ENCODE data around the gene IGFLR1.

IGFLR1 gene

GRCh38 chr19:35789978-35790944, 48.0 kb upstream of the IGFLR1 start:
- H4K20me1 ChIP-seq (ENCODE audit: insufficient read depth, low read length) = no peaks in the 10 kb centered on the region
- no peaks in the 10 kb centered on the region for H3F3A ChIP-seq (ENCODE audit: insufficient read depth, low read length)
- TF ChIP-seq EZH2phosphoT487 (IDR thresholded peaks at IDR 0.05; ENCODE audit: low read length) (no peak), CTCF (IDR thresholded peaks at IDR 0.05; ENCODE audit: low read length) (no peak), EZH2 (optimal IDR thresholded peaks at IDR 0.05; ENCODE audit: low read depth, low read length) (no peak)
- peaks cover 23% of the 10 kb centered on the region for H3K27me3 ChIP-seq (replicated peaks; ENCODE audit: insufficient read depth, low read length)
- no peak for DNase-seq
- H3K79me2 ChIP-seq (ENCODE audit: low read length) = no peaks in the 10 kb centered on the region
- H2AFZ ChIP-seq (ENCODE audit: low read length) = no peak overlapping the region
- no peak overlapping the region for H3K27ac ChIP-seq (ENCODE audit: low read length)
- no peaks in the 10 kb centered on the region for H3K36me3 ChIP-seq (replicated peaks; ENCODE audit: insufficient read depth, low read length)
- no peak overlapping the region for H3K4me3 ChIP-seq (ENCODE audit: low read length)
- H3K9ac ChIP-seq (ENCODE audit: low read length) = no peak overlapping the region
- H3K4me2 ChIP-seq (ENCODE audit: low read depth, low read length) = no peak overlapping the region
- H3K9me3 ChIP-seq (replicated peaks; ENCODE audit: insufficient read depth, low read length) = no peaks in the 10 kb centered on the region
- no peaks in the 10 kb centered on the region for H3K9me2 ChIP-seq (replicated peaks; ENCODE audit: insufficient read depth, low read length)
- H3K4me1 ChIP-seq (ENCODE audit: low read length) = no peaks in the 10 kb centered on the region

DNA sequence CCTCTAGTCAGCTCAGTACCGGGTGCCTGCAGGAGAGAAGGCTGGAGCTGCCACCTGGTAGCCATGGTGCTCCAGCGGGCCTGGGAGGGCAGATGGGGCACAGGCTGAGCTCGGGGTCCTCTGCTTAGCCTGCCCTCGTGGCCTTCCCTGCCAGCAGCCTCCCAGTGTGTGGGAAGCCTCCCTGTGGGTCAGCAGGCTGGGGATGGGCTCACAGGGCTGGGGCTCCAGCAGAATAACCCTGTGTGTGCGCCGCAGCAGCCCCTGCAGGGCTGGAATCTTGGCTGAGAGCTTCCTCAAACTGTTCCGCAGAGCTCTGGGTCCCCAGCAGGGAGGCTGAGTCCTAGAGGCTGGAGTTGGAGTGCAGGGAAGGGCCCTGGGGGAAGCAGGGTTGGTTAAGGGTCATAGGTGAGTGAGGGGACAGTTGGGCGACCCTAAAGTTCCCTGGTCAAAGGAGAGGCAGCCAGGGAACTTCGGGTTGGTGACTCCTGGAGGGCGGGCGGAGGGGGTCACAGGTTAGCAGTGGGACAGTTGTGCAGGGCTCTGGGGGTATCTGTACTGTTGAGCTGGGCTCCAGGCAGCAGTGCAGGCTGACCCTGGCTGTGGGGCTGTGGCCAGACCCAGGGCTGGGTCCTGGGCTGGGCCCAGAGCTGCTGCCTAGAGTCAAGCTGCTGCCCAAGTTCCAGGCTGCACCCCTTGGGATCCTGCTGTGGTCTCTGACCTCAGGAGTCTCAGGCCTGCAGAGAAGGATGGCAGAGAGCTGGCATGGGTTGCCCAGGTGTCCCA, 47.1 kb upstream of the IGFLR1 start:
- H3K27ac ChIP-seq (ENCODE audit: low read length) = no peak overlapping the region
- no peak for DNase-seq
- no peaks in the 10 kb centered on the region for H3K79me2 ChIP-seq (ENCODE audit: low read length)
- H3K9me3 ChIP-seq (replicated peaks; ENCODE audit: insufficient read depth, low read length) = no peaks in the 10 kb centered on the region
- no peak overlapping the region for H3K4me2 ChIP-seq (ENCODE audit: low read depth, low read length)
- H3K4me1 ChIP-seq (ENCODE audit: low read length) = no peaks in the 10 kb centered on the region
- no peaks in the 10 kb centered on the region for H4K20me1 ChIP-seq (ENCODE audit: insufficient read depth, low read length)
- no peak overlapping the region for H3K9ac ChIP-seq (ENCODE audit: low read length)
- peaks cover 20% of the 10 kb centered on the region for H3K27me3 ChIP-seq (replicated peaks; ENCODE audit: insufficient read depth, low read length)
- no peak overlapping the region for H3K4me3 ChIP-seq (ENCODE audit: low read length)
- TF ChIP-seq EZH2 (optimal IDR thresholded peaks at IDR 0.05; ENCODE audit: low read depth, low read length) (no peak), CTCF (IDR thresholded peaks at IDR 0.05; ENCODE audit: low read length) (no peak), EZH2phosphoT487 (IDR thresholded peaks at IDR 0.05; ENCODE audit: low read length) (no peak)
- no peaks in the 10 kb centered on the region for H3K9me2 ChIP-seq (replicated peaks; ENCODE audit: insufficient read depth, low read length)
- H2AFZ ChIP-seq (ENCODE audit: low read length) = no peak overlapping the region
- no peaks in the 10 kb centered on the region for H3K36me3 ChIP-seq (replicated peaks; ENCODE audit: insufficient read depth, low read length)
- H3F3A ChIP-seq (ENCODE audit: insufficient read depth, low read length) = no peaks in the 10 kb centered on the region

DNA sequence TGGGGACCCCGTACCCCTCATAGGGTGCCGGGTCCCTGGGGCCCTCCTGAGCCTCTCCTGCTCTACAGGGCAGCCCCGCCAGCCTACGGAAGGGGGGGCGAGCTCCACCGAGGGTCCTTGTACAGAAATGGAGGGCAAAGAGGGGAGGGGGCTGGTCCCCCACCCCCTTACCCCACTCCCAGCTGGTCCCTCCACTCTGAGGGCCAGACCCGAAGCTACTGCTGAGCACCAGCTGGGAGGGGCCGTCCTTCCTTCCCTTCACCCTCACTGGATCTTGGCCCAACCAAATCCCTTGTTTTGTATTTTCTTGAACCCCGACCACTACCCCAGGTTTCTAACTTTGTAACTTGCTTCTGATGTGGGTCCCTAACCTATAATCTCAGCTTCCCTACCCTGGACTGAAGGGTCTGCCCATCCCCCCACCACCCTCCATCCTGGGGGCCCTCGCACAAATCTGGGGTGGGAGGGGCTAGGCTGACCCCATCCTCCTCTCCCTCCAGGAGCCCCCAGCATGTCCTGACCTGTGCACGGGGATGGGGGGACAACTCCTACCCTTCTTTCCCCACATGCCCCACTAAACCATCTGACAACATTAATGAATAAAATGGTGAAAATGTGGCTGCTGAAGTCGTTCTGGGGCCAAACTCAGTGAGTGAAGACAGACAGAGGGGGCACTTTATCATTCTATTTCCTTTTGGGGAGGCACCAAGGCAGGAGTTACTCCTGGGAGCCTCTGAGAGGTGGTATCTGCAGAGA, 46.1 kb upstream of the IGFLR1 start:
- Histone ChIP-seq H3K9me3 (replicated peaks; ENCODE audit: insufficient read depth, low read length) (no peaks in the 10 kb centered on the region), H3K9me2 (replicated peaks; ENCODE audit: insufficient read depth, low read length) (no peaks in the 10 kb centered on the region), H3K27ac (ENCODE audit: low read length) (no peak overlapping the region), H3F3A (ENCODE audit: insufficient read depth, low read length) (no peaks in the 10 kb centered on the region), H4K20me1 (ENCODE audit: insufficient read depth, low read length) (no peaks in the 10 kb centered on the region), H3K9ac (ENCODE audit: low read length) (no peak overlapping the region), H3K4me2 (ENCODE audit: low read depth, low read length) (no peak overlapping the region), H3K27me3 (replicated peaks; ENCODE audit: insufficient read depth, low read length) (peaks cover 15% of the 10 kb centered on the region), H3K36me3 (replicated peaks; ENCODE audit: insufficient read depth, low read length) (no peaks in the 10 kb centered on the region), H2AFZ (ENCODE audit: low read length) (no peak overlapping the region), H3K79me2 (ENCODE audit: low read length) (no peaks in the 10 kb centered on the region), H3K4me1 (ENCODE audit: low read length) (no peaks in the 10 kb centered on the region), H3K4me3 (ENCODE audit: low read length) (no peak overlapping the region)
- TF ChIP-seq EZH2 (optimal IDR thresholded peaks at IDR 0.05; ENCODE audit: low read depth, low read length) = no peak
- TF ChIP-seq EZH2phosphoT487 (IDR thresholded peaks at IDR 0.05; ENCODE audit: low read length) = no peak
- TF ChIP-seq CTCF (IDR thresholded peaks at IDR 0.05; ENCODE audit: low read length) = no peak
- DNase-seq = no peak
